HTR-8/SVneo (cell line): ENCODE data around the gene IMMT.

Source experiments
- DNase-seq: peaks from one replicate; pipeline ENCODE4 v3.0.0; 2011; ENCODE audit warnings: low spot score, mixed read lengths; ENCODE audit not compliant: insufficient read length
- FAIRE-seq: peaks from 2 replicates; lab custom pipeline; 2011; peaks lifted over from hg19 to GRCh38; lab: Jason Lieb, UNC

The IMMT gene

DNA sequence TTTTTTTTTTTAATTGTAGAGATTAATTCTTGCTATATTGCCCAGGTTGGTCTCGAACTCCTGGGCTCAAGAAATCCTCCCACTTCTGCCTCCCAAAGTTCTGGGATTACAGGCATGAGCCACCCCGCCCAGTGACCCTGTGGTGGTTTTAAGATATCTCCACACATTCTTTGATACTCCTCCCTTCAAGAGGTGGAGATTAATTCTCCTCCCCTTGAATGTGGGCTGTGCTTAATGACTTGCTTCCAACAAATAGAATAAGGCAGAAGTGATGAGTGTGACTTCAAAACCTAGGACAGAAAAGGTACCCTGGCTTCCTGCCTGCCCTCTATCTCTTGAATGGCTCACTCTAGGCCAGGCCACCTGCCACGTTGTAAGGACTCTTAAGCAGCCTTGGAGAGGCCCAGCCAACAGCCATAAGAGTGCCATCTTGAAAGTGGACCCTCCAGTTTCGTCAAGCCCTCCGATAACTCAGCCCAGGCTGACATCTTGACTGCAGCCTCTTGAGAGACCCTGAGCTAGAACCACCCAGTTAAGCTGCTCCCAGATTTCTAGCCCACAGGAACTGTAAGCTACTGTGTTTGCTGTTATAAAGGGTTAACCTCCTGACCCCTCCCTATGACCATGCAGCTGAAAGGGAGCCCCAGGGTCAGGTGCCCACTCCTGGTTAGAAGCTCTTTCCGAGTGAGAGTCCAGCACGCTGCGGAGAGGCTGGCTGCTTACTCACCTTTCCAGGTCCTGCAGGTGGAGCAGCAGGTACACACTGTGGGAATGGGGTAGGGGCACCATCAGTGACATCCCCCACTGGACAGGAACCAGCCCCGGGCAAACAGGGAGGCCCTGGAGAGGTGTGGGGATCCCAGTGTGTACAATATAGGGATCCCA, 31.6 kb upstream of the IMMT start:
- DNase-seq (no peak), FAIRE-seq (no peak)

DNA sequence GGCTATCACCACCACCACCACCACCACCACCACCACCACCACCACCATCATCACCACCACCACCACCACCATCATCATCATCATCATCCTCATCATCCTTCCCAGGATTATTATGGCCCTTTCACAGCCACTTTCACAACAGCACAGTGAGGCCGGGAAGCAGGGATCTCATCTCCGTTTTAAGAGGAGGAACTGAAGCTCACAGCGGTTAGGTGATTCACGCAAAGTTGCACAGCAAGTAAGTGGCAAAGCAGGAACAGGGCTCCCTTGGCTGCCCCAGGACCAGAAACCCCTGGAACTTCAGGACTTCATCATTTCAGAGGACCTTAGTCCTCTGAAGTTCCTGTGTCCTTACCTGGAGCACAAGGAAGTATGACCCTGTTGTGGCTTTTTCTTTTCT, 30.8 kb upstream of the IMMT start:
- FAIRE-seq (no peak), DNase-seq (no peak)

DNA sequence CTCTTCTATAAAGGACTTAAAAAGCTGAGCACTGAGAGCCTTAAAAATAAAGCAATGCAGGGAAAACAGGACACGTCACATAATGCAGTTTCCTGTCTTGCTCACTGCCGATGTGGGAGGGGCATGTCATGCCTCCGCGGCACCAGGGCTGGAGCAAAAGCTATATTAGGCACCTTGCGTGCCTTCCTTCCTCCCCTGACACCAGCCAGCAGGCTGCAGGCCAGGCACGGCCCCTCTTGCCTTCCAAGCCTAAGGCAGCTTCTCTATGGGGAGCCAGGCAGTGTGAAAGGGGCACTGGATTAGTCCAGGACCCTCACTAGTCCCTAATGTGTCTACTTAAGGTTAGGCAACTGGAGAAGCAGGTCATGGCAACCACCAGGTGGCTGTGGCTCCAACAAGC, 30.3 kb upstream of the IMMT start:
- DNase-seq (no peak), FAIRE-seq (no peak)

DNA sequence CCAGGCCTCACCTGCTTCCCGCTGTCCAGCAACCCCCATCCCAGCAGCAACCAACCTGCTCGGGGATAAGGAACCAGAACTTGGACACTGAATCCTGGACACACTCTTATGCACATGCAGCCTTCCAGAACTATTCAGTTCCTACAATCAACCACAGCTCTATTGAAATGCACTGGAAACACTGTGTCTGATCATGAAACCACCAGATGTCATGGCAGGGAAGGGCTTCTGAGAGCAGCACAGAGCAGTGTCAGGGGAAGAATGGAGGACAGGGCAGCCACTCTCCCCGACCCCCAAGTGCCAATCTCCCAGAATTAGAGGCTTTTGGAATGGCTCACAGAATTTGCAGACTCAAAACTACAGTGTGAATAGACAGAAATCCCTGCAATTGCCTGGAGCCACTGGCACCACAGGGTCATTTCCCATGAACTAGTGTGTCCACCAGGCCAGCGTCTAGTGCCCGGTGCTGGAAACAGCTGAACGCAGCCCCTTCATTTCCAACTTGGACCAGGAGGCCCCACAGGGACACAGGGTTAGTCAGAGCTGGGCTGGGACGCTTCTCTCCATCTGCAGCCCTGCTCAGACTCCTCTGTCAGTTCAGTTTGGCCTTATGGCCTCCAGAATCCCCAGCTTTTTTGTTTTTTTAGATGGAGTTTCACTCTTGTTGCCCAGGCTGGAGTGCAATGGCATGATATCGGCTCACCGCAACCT, 29.5 kb upstream of the IMMT start:
- DNase-seq (no peak), FAIRE-seq (no peak)

DNA sequence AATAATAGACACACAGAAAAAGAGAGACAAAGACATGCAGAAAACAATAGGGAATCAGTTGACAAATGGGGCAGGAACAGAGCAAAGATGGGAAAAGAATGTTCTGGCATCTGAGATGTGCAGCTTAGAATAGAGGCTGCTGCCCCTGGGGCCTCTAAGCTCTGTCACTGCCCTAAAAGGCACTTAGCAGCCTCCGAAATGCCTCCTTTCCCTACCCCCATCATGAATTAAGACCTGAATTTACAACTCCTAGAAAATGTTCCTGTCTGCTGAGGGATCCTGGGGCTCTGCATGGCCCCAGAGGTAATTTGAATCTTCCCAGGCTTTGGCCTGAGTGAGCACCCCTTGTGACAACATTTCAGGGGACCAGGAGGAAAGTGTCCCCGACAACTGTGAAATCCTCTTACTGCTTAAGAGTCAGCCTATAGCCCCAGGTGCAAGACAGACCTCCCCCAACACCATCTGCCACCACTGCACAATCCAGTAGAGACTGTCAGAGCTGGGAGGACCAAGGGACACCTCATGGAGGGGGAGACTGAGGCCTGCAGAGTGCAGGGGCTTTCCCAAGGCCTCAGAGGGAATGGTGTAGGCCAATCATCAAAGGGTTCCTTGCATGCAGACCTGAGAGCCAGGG, 28.8 kb upstream of the IMMT start:
- no peak for FAIRE-seq
- no peak for DNase-seq

DNA sequence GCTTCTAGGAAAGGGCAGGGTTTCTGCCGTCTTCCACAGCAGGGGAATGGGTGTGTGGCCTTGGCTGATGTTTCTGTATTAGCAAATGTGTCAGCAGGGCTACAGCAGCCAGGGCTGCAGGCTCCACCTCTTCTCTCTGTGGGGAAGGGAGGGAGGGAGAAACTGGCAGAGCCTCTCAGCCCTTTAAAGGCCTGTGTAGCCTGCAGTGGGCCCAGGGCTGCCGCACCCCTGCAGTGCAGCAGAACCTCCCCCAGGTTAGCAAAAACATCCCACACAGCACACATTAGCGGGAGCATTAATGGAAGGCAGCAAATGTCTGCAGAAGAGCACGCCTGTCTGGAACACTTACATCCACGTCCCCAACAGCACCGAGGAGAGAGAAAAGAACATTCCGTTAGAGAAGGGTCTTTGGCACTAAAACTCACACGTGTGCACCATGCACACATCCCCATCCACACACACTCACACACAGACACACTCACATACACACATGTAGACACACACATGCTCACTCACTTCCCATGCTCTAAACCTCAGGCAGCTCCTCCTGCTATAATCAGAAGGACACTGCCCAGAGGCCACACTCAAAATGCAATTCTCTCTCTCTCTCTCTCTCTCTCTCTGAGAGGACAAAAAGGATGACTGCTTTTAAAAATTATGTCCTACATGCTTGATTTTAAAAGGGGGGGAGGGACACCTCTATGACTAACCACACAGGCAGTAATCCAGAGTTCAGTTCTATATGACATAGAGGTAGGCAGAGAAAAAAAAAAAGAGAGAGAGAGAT, 28.1 kb upstream of the IMMT start:
- DNase-seq (no peak), FAIRE-seq (no peak)

DNA sequence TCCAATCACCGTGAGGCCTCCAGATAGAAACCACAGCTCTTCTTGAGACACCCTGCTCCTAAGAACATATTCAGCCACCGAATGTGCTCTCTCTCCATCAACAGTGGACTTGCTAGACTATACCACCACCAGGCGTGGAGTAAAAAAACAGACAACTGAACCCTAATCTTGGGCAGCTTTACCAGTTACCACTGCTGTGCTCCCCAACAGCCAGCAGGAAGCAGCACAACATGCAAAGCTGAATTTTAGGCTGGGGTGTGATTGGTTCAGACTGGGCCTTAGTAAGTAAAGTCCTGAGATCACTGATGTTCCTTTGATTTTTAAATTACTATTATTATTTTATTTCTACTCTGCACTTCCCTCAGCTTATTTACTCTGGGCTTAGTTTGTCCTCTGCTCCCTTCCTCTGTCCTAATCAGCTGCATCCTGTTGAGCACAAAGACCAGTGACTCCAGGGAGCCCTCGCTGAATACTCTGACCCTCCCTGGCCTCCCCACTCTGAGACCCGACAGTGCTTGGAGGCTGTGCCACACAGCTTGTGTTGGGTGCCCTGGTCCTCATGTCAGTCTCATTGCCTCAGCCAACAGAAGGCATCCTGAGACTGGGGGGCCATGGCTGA, 25.9 kb upstream of the IMMT start:
- DNase-seq (peak; percentile 45), FAIRE-seq (no peak)

DNA sequence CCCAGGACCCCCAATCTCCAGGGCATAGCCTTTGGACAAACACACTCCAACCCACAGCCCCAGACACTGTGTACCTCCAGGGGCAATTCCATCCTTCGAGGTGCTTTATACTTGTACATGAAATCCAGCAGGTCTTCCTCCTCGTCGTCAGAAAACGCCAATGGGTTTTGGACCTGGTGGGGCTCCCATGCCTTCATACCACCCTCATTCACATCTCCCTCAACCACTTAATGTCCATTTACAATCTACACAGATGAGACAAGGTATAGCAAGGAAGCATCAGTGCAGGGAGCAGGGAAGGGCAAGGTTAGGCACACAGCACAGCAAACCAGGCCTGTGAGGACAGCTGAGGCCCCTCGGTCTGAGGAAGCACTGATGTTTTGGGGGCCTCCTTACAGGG, 24.6 kb upstream of the IMMT start:
- FAIRE-seq (no peak), DNase-seq (no peak)

DNA sequence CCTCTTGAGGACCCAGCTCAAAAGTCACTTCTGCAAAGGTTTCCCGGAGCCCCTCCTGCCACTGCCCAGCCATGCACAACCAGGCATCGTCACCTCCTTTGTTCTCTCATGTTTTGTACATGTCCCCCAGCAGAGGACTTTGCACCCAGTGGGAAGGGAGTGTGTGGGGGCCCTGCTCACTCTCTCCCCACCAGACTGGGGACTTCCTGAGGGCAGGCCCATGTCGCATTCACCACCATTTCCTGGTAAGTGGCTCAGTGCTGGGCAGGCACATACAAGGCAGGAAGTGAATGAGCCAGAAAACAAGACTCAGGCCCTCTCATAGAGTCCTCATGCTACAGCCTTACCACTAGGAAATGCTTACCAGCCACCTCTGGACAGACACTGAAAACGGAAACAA, 22.9 kb upstream of the IMMT start:
- no peak for FAIRE-seq
- no peak for DNase-seq

DNA sequence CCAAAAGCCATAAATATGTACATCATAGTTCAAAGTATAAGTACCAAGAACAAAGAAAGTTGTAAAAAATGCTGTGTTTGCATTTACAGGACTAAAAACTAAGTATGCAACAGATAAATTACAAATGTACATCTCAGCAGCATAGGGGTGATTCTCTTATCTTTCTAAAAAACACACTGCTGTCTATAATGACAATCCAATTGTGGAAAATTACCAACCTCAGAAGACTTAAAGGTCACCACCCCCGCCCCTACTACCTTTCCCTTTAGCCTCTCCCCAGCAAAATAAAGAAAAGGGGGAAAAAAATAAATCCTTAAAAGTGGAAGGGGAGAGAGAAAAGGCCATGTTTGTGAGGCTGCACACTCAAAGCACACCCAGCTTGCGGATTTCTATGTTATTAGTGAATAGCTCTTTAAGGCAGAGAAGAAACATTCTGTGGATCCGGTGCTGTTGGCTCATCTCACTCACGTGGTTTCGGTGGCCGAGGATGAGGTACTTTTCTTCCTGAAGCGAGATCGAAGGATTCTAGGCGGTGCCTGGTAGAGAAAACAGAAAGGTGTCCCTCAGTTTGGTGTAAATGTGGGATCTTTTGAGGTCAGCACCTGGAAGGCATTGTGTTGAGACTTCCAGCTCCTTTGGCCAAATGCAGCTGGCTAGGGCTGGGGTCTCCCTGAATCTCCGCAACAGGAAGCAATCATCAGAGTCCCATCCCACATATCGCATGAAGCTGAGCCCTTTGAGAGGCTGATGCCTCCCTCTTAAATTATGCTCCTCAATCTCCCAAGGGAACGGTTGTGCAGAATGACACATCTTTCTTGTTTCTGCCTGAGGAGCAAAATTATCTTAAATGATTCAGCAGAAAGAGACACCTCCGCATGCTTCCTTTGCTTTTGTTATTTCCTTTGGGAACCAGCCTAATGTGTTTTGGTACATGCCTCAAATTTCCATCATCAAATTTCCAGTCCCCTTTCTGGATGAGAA, 21.6 kb upstream of the IMMT start:
- DNase-seq (no peak), FAIRE-seq (no peak)

DNA sequence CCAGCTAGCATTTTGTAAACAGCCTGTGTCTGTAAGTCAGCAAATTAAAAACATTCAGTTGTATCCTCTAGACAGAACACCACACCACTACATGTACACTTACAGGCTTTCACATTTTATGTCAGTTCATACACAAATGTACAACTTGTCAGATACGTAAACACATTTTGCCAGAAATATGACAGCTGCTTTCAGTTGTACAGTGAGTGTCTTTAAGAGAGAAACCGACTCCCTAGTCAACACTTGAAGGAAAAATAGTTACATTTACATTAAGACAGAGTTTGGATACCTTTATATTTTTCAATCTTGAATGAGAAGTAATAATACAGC, 19.2 kb upstream of the IMMT start:
- no peak for FAIRE-seq
- DNase-seq, result no peak

DNA sequence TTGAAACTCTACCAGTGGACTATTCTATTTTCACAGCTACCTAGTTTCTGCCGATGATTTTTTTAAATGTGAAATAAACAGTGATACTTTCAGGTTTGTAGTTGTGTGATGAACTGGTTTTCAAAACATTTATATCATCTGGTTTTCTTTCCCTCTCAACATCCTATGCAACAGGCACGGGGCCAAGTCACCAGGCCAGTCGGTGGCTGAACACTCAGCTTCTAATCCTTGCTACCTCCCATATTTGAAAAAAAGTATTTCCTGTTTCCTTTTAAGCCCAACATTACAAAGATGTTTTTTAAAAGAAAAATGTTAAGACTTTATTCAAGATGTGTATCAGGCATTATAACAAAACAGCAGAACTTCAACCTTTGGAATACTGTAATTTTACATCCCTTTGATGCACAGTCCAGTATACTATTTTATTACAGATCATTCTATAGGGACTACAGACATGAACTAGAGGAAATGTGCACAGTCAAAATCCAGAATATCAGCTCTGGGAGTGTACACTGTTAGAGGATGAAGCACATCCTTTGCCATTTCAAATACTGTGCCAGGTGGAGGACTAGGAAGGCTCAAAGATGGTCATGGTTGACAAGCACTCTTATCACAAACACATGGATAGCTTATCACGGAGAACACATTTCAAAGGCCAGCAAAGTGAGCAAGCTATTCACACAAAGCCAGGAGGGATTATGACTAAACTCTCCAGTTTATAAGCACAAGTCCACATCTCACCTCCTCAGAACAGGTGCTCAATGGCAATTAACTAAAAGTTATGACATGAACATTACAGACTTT, 18.6 kb upstream of the IMMT start:
- FAIRE-seq (no peak), DNase-seq (no peak)

DNA sequence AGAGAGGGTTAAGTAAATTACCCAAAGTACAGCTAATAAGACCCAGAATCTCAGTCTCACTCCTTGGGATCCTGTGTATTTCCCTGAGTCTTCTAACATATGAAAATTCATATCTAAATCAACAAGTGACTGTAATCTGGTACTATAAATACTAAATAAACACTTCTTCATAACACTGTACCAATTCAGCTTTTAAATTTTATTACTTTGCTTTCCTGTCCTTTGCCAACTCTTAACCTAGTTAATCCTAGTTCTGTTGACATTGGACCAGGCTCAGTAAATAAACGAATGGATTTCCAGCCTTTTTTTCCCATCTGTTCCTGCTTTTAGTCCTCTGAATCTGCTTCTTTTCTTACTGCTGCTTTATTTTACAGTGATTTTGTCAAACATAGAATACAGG, 17.8 kb upstream of the IMMT start:
- no peak for DNase-seq
- no peak for FAIRE-seq

DNA sequence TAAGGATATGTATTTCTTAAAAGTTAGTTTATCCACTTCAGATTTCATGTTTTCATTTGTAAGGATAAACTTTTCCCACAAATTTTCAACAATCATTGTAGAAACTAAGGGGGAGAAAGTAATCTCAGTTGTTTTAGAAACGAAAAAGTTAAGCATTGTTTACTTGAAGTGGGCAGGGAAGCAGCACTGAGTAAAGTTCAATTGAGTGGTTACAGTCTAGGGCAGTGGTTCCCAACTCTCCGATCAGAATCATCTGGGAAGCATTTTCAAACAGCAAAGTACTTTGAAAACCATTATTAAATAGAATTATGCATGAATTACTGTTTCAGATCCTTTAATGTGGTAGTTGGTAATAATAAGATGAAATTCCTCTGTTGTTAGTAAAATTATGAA, 16.5 kb upstream of the IMMT start:
- DNase-seq (no peak), FAIRE-seq (no peak)

DNA sequence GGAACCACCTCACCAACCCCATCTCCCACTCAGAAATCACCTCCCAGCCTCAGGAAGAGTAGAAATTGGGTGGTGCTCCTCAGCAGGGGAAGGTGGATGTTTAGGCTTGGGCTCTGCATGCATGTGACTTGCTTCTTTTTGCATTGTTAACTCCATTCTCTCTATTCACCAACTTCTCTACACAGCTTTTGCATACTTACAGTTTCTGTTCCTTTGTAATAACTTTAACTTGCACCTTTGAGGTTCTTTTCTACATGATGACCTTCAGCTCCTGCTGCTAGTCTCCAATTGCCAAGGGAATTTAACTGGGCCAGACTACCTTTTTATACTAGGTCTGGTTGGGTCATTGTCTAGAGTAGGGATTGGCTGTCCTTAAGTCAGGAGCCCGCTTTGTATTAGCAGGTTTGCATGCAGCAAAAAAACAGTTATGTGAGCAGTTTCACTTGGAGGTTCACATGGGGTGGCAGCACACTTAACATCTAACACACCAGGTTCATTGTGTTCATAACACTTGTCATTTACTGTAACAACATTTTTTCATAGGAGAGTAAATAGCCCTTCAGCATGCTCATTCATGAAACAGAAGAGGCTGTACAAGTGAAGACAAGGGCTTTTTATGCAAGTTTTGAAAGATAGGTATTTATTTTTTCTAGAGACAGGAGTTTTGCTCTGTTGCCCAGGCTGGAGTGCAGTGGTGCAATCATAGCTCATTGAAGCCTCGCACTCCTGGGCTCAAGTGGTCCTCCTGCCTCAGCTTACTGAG, 16.0 kb upstream of the IMMT start:
- FAIRE-seq (no peak), DNase-seq (no peak)

DNA sequence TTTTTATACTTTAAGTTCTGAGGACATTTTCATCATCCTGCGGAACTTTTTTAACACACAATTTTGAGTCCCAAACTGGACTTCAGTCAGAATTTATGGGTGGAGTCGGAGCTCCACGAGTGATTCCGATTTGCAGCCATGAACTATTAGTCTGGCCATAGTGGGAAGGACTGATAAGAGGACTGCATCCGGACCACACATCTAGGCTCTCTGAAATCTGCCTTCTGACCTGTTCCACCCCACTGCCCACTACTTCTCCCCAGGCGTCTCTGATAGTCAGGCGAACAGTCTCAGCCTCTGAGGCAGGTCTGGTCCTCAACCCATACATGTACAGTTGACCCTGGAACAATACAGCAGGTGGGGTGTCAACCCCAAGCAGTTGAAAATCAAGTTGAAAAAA, 9.2 kb upstream of the IMMT start:
- DNase-seq (no peak), FAIRE-seq (no peak)

DNA sequence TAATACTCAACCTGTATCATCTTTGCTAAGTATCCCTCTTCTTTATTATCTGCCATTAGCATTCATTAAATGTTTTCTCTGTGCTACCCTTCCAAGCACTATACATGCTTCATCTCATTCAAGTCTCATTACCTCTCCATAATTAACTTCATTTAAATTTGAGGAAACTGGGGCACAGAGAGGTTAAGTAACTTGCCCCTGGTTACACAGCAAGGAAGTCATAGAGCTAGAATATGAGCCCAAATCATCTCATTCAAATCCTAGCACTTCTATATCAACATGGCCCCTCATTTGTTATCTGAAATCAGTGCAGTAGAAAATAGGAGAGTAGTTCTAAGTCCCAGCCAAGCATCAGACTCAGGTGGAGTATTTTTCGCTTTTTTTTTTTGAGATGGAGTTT, 8.4 kb upstream of the IMMT start:
- no peak for DNase-seq

DNA sequence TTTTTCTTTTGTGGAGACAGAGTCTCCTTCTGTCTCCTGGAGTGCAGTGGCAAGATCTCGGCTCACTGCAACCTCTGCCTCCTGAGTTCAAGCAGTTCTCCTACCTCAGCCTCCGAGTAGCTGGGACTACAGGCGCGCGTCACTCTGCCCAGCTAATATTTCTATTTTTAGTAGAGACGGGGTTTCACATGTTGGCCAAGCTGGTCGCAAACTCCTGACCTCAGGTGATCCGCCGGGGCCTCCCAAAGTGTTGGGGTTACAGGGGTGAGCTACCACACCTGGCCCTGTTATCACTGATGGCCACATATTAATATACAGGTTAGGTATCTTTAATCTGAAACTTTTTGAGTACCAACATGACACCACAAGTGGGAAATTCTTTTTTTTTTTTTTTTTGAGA, 7.4 kb upstream of the IMMT start:
- FAIRE-seq (no peak), DNase-seq (no peak)

More for the DNA sequence above, 8.4 kb upstream of the IMMT start:
- no peak for FAIRE-seq
